Stimulated activated CD4-positive, alpha-beta T cell treated with anti-CD3 and anti-CD28 coated beads, Interleukin-4, amount 100 ng/mL, for 1 hour (primary cell): Measurements from ENCODE around the gene CDCA4.

ENCODE experiments used
- DNase-seq: peaks from one replicate; pipeline ENCODE4 v3.0.0-alpha.2; 2020

The CDCA4 gene

DNA sequence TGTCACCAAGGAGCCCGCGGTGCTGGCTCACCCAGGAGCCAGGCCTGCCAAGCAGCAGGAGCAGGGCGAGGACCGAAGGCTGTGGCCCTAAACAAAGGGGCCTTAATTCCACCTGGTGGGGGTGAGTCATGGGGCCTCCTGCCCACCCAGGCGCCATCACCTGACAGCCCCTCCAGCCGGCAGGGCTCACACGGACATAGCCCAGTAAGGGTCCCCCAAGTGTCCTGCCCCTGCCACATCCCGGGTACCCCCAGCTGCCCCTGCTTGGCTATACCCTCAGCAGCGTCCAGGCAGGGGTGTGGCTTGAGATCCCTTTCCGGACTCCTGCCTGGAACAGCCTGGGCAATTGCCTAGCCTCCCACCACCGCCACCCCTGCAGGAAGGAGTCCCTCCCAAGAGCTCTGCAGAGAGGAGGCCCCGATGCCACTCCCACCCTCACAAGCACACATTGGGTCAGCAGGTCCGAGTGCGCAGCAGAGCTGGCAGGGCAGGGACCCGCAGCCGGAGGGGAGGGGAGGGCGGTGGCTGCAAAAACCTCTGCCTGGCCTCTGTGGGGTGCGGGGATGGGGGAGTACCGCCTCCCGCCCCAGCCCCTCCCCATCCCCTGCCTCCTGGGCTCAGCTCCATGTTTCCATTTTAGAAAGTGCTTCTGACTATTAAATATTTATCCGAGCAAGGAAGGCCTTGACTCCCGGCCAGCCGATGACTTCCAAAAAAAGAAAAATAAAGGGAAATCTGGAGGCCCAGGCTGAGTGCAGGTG is 47.3 kb downstream of the CDCA4 start:
- no peak for DNase-seq

DNA sequence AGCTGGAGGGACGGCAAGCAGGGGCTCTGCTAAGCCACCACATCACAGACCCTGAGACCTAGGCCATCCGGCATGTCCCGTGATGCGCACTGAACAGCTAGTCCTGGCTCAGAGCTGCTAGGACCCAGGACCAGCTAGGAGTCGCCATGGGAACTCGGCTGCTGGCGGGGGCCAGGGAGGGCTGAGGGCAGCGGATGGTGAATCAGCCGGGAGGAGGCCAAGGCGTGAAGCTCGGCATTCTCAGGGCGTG is 47.8 kb downstream of the CDCA4 start:
- DNase-seq, result no peak

GRCh38 chr14:104972301-104973134 is 48.4 kb downstream of the CDCA4 start:
- no peak for DNase-seq

GRCh38 chr14:104971447-104972240 is 49.2 kb downstream of the CDCA4 start:
- DNase-seq, result no peak

DNA sequence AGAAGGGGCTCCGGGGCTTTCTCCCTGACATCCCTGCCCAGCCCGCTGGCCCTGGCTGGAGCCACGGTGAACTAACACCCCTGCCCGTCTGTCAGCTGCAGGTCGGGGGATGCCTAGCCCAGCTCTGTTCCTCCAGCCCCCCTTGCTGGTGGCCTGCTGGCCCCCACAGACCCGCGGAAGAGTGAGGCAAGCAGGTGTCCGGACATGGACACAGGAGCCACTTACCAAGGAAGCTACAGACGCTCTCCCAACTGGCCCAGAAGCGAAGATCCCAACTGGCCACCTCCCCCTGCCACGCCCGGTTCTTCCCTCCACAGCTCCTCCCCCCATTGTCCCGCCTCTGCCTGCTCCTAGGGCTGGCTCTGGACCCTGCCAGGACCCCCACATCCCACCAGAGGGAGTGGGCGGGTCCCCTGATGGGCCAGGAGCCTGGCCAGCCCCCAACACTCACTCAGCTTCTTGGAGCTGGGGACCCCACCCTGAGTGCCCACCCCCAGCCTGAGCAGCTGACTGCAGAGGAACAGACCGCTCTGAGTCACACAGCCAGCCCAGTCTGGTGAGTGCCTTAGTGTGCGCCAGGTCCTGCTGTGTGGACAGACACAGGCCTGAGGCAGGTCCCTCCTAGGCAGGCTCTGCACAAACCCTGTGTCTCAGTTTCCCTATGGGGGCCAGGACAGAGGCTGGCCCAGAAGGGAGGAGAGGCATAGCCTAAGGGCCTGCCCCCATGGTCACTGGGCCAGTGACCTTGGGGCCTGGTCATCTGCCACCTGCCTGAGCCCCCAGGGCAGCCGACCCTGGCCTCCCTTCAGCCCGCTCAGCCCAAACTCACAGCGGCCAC is 50.4 kb downstream of the CDCA4 start:
- DNase-seq, result no peak

GRCh38 chr14:104969741-104970230 is 51.1 kb downstream of the CDCA4 start:
- no peak for DNase-seq

DNA sequence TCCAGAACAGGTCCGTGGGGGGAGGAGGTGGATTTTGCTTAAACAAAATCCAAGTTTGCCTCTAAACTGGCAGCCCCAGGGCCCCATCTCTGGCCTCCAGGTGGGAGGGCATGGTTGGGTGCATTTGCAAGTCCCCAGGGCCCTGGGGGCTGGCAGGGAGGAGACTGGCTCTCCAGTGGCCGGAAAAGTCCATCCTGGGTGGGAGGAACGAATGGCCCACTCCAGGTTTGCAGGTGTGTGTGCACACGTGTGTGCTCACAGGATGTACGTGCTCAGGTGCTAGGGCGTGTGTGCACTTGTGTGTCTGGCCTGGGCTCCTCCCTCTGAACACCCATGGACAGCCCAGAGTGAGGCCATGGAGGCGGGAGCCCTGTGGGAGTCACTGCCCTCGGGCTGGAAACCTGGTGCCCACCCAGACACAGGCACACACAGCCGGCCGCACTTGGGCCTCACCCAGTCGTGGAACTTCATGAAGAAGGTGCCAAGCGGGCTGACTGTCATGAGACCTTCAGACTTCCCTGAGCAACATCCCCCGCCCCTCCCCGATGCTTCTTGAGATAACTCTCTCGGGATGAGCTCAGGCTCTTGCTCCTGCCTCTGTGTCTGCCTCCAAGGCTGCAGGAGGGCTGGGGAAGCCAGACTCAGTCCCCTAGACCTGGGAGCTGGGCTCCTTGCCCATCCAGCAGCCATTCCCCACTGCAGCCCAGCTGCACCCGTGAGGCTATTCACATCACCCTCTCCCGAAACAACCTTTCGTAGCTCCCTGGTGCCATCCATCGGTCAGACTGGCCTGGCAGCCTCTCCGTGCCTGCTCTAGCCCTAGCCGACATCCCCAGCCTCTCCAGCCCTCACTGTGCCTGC is 52.1 kb downstream of the CDCA4 start:
- DNase-seq, result no peak

- DNase-seq, result no peak
Observed at GRCh38 chr14:104968153-104968527, 52.7 kb downstream of the CDCA4 start.

DNA sequence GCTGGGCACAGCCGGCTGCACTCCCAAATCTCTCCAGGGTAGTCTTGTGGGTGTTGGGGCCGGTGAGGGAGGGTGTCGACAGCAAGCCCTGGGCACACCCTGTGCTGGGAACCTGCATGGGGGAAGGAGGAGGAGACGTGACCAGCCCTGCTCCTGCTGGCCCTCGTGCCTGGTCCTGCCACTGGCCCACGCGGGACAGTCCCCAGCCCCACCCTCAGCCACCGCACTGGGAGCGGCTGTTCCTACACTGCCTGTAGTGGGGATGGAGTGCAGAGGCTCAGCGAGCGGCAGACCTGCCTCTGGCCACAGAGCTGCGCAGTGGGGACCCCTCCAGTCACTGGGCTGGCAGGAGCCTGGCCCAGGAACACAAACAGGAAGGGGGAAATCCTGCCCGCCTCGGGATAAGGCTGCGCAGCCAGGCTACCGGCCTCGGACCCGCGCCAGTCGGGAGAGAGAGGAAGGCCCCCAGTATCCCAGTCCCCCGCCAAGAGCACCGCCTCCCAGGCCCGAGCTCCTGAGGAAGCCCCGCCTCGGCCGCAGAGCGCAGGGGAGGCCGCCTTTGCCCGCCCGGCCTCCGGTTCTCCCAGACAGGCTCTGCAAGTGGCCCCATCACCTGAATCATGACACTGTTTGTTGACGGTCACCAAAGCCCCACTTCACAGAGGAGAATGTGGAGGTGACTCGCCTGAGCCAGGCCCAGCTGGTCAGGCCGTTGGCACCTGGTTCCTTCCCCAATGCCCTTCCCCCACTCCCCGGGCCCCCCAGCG is 53.3 kb downstream of the CDCA4 start:
- DNase-seq, result no peak

DNA sequence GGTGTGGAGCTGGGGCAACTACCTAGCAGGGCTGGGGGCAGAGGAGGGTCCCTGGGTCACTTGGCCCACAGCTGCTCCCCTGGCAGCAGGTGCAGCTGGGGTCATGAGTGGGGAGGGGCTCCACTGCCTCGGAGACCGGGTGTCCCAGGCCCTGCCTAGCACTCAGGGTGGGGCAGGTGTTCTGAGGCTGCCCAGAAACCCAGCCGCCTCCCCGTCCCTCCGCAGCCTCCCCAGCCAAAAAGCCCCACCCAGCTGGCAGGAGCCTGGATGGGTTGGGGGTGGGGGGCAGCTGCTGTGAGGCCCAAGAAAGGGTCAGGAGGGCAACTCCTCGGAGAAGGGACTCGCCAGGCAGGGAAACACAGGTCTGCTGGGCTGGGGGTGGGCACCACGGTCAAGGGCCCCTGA is 53.9 kb downstream of the CDCA4 start:
- DNase-seq, result no peak

GRCh38 chr14:104966261-104966865 is 54.5 kb downstream of the CDCA4 start:
- DNase-seq, result no peak

GRCh38 chr14:104965561-104966231 is 55.2 kb downstream of the CDCA4 start:
- no peak for DNase-seq

DNA sequence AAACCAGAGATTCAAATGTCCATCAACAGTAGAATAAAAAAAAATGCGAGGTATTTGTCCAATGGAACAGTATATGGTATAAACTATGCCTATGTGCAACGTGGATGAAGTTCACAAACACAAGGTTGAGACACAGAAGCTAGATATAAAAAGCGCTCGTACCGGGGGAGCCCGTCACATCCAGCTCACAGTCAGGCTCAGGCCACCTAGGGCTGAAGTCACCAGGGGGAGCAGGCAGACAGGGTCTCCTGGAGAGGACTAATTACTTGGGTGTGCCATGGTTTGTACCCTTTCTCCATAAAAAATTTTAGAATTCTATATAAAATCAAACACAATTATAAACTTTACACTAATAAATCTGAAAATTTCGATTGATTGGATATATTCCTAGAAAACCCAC is 56.3 kb downstream of the CDCA4 start:
- no peak for DNase-seq
